HG03066 (cell line): ENCODE results near the gene OSBPL1A.

ENCODE experiments used
- ATAC-seq: cut with Tn5 transposase; IDR thresholded peaks from one replicate; pipeline ENCODE4 v1.9.1; 2021; ENCODE audit warnings: low read depth; ENCODE audit not compliant: unreplicated experiment

Gene OSBPL1A

GRCh38 chr18:24344509-24344908 is 53.1 kb downstream of the OSBPL1A start:
- ATAC-seq: no peak

DNA sequence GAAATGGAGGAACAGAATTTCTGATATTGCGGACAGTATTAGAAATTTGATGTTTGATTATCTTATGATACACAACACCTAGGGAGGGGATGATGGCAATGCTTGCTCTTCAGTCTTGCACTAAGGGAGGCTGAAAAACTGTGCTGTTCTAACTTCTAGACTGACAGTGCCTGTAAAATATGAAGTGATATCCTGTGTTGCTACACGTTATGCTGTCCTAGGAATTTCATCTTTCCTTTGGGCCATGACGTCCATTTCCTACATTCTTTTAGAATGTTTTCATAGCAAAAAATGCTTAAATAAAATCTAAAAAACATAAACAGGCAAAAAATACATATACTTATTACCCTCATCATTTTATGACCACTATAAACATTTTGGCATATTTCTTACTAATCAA is 55.3 kb downstream of the OSBPL1A start:
- ATAC-seq: no peak

GRCh38 chr18:24341361-24341760 is 56.3 kb downstream of the OSBPL1A start:
- ATAC-seq: no peak

DNA sequence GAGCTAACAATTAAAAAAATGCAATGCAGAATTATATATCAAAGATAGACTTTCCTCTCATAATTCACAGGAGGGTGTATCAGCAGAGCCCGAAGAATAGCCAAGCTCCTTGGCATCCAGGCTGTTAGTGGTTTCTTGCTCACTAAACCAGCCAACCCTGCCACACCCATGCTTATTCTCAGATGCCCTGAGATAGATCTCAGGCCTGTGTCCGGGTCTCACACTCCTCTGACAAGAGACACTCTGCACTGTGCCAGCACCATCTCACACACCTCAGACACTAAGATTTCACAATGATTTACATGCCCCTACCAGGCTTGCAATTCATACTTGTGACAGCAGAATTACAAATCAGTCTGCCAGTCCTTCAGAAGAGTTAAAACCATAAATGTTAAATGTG is 64.5 kb downstream of the OSBPL1A start:
- no peak for ATAC-seq

DNA sequence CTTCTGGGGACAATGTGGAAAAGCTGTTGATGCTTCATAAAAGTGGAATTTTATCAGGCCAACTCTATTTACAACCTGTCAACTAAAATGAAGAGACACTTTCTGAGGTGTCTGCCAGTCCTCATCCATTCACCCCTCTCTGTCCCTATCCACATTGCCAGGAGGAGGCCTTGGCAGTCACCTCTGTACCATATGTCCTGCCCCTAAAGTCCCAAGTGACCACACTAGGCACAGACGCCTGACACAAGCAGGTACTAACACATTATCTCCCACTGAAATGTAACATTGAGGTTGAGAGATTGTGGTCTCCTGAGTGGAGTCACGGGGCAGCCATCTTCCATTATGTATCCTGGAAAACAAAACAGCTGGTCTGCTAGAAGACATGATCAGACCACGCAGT is 71.4 kb downstream of the OSBPL1A start:
- ATAC-seq: no peak

GRCh38 chr18:24322584-24323136 is 75.0 kb downstream of the OSBPL1A start:
- no peak for ATAC-seq

- ATAC-seq: no peak
Observed at GRCh38 chr18:24321071-24321470, 76.6 kb downstream of the OSBPL1A start.

DNA sequence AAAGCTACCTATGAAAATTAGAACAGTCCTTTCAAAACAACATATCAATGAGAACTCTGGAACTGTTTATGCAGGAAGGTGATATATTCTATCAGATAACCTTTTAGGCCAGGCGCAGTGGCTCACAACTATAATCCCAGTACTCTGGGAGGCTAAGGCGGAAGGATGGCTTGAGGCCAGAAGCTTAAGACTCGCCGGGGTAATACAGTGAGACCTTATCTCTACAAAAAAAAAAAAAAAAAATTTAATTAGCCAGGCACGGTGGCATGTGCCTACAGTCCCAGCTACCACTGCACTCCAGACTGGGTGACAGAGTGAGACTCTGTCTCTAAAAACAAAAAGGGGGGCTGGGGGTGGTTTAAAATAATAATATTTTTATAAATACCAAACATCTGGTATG is 77.9 kb downstream of the OSBPL1A start:
- no peak for ATAC-seq

DNA sequence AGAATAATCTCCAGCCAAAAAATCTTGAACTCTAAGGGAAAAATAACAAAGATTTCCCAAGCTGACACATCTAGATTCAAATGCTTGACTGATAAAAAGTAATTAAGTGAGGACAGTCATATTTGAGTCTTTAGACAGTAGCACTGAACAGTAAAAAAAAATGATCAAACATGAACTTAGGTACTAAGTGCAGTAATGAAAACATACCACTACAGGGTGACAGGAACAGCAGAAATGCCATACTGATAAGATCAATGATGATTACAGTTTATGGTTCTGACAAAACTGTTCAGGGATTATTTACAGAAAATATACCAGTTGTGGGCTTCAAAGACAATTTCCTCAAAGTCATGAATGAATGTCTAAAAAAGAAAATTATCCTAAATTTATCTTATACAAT is 80.3 kb downstream of the OSBPL1A start:
- ATAC-seq: no peak

DNA sequence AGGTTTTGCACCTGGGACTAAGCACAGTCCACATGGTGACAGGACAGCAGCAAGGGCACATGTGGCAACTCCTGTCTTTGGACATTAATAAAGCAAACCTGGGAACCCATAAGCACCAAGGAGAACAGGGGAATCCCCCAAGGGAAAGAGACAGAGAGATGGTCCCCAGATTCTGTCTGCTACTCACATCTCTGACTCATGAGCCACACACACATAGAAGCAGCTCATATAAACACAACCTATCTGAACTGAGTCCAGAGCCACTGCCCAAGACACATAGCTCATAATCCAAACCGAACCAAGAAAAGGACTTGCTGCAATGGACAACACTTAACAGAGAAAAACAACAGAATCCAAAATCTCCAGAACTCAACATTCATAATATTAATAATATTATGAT is 82.5 kb downstream of the OSBPL1A start:
- ATAC-seq: no peak

GRCh38 chr18:24306201-24306600 is 91.4 kb downstream of the OSBPL1A start:
- ATAC-seq: no peak

- ATAC-seq: no peak
Observed at GRCh38 chr18:24300703-24301102, 96.9 kb downstream of the OSBPL1A start.

GRCh38 chr18:24296276-24296675 is 101.3 kb downstream of the OSBPL1A start:
- no peak for ATAC-seq

DNA sequence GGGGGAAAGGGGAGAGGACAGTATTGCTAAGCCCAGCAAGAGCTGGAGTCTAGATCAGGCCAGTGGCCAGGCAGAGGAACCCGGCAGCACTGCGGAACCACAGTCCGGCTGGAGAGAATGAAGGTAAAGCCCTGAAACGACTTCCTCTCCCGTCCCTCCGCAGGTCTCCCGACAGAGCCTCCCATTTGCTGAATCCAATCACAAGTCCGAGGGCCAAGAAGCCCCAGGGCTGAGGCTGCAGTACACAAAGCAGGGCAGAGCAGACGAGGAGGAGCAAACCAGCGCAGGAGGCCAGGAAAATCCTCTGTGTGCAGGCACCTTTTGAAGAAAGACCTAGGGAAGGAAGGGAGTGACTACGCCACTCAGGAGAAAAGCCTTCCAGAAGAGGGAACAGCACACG is 104.4 kb downstream of the OSBPL1A start:
- no peak for ATAC-seq

DNA sequence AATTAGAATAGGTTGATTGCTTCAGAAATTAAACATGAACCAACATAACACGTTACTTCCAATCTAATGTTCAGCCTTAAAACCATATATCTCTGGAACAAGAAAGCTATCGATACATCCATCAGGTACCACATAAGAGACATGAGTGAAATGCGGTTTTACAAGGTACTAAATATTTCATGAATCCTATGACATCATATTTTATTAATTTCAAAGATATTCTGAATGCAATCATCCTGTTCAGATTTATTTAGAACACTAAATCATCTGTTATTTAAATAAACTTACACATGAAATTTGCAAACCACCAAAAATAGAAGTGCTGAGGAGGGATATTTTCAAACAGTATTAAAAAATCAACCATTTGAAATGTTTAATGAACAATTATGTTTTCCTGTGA is 119.0 kb downstream of the OSBPL1A start:
- ATAC-seq: no peak

- ATAC-seq: no peak
Observed at GRCh38 chr18:24277516-24278195, 120.0 kb downstream of the OSBPL1A start.

GRCh38 chr18:24276994-24277393 is 120.6 kb downstream of the OSBPL1A start:
- ATAC-seq: no peak

GRCh38 chr18:24274837-24275236 is 122.8 kb downstream of the OSBPL1A start:
- no peak for ATAC-seq

GRCh38 chr18:24273596-24273995 is 124.0 kb downstream of the OSBPL1A start:
- ATAC-seq: no peak

- no peak for ATAC-seq
Observed at GRCh38 chr18:24272229-24272525, 125.4 kb downstream of the OSBPL1A start.

DNA sequence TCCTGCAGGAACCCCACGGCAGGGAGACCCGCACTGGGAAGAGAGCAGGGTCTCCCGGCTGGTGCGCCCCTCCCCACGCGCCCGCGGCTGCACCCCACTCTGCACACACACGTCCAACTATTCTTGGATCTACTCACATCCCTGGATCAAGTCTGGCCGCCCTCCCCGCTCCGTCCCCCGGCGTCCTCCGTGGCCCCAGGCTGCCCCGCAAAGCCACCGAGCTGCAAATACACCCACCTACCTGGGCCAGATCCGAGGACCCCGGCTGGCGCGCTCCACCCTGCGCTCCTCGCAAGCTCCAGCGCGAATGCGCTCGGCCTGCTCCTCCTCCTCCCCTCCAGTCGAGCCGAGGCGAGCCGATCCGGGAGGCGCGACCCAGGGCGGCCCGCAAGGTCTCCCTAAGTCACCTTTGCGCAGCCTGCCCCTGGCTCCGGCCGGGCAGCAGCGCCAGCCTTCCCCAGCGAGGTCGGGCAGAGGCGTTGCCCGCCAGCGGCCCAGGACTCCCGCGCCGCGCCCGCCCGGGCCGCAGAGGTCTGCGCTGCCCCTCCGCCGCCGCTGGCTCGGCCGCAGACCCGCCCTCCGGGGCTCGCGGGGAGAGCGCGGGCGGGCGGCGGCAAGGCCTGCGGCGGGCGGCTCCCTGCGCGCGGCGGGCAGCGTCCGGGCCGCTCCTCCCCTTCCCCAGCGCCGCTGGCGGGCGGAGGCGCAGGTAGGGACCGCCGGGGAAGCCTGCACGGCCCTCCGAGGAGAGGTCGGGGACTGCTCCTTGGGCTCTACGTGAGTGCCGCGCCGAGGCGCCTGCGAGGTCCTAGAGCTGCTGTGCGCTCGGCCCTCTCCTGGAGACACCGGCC is 126.0 kb downstream of the OSBPL1A start:
- no peak for ATAC-seq

DNA sequence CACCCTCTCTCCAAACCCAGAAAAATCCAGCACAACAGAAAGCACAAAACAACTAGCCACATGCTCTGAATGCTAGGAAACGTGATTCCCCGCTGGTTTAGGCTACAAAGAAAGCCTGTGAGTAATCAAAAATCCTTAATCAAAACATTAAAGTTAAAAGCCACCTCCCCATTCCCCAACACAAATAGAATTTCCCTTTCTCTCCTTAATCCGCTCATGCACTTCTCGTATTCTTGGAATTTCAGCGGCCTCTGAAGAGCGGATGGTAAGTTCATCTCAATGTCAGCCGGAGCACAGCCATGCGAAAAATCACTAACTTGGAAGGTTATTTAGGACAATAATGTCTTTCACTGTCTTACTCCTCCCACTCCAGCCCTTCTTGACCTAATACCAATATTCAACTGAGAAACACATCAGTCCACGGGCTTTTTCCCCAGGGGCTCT is 126.7 kb downstream of the OSBPL1A start:
- no peak for ATAC-seq
